ENCODE data around the gene SGMS1.

The SGMS1 gene

GRCh38 chr10:50593523-50594376 lies 30.0 kb downstream of the SGMS1 start:
- TF ChIP-seq CTCF (IDR thresholded peaks at IDR 0.05; ENCODE audit: low read depth, low read length, missing control alignments), result no peak
- DNase-seq, result peak; percentile 73
- Histone ChIP-seq H3K27me3 (replicated peaks) (no peaks in the 10 kb centered on the region), H3K27ac (peak overlapping the region; percentile 46), H3K36me3 (replicated peaks) (no peaks in the 10 kb centered on the region), H3K4me3 (ENCODE audit: low read depth, low read length) (no peak overlapping the region)
- in situ Hi-C loops (cut with HindIII; ENCODE audit: low pct_ligation_motif_present, low sequenced_read_pairs), result no loop called here

- TF ChIP-seq CTCF (IDR thresholded peaks at IDR 0.05; ENCODE audit: low read depth, low read length, missing control alignments), result no peak
- Histone ChIP-seq H3K36me3 (replicated peaks) (no peaks in the 10 kb centered on the region), H3K27me3 (replicated peaks) (no peaks in the 10 kb centered on the region), H3K27ac (no peak overlapping the region), H3K4me3 (ENCODE audit: low read depth, low read length) (no peak overlapping the region)
- in situ Hi-C loops (cut with HindIII; ENCODE audit: low pct_ligation_motif_present, low sequenced_read_pairs), result no loop called here
- DNase-seq, result no peak
Measured at GRCh38 chr10:50592961-50593418, 30.8 kb downstream of the SGMS1 start.

- H3K36me3 ChIP-seq (replicated peaks), result no peaks in the 10 kb centered on the region
- H3K27me3 ChIP-seq (replicated peaks), result no peaks in the 10 kb centered on the region
- DNase-seq, result no peak
- TF ChIP-seq CTCF (IDR thresholded peaks at IDR 0.05; ENCODE audit: low read depth, low read length, missing control alignments), result no peak
- no peak overlapping the region for H3K27ac ChIP-seq
- in situ Hi-C loops (cut with HindIII; ENCODE audit: low pct_ligation_motif_present, low sequenced_read_pairs), result no loop called here
- H3K4me3 ChIP-seq (ENCODE audit: low read depth, low read length), result no peak overlapping the region
Measured at GRCh38 chr10:50590935-50591334, 32.8 kb downstream of the SGMS1 start.

DNA sequence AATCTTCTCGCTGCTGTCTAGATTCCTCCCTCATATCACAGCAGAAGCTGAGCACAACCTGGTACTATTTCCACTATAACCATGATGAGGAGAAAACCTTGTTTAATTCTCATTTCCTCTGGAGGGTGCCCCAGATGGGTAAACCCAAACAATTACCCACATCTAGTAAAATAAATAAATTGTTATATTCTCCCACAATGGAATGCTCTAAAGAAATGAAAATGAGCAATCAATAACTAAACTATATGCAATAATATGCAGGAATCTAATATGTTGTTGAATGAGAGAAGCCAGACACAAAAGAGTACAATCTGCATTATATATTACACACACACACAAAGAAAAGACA lies 37.0 kb downstream of the SGMS1 start:
- no peaks in the 10 kb centered on the region for H3K36me3 ChIP-seq (replicated peaks)
- H3K4me3 ChIP-seq (ENCODE audit: low read depth, low read length), result no peak overlapping the region
- in situ Hi-C loops (cut with HindIII; ENCODE audit: low pct_ligation_motif_present, low sequenced_read_pairs), result no loop called here
- no peak for DNase-seq
- peak overlapping the region; percentile 46 for H3K27ac ChIP-seq
- TF ChIP-seq CTCF (IDR thresholded peaks at IDR 0.05; ENCODE audit: low read depth, low read length, missing control alignments), result no peak
- no peaks in the 10 kb centered on the region for H3K27me3 ChIP-seq (replicated peaks)

DNA sequence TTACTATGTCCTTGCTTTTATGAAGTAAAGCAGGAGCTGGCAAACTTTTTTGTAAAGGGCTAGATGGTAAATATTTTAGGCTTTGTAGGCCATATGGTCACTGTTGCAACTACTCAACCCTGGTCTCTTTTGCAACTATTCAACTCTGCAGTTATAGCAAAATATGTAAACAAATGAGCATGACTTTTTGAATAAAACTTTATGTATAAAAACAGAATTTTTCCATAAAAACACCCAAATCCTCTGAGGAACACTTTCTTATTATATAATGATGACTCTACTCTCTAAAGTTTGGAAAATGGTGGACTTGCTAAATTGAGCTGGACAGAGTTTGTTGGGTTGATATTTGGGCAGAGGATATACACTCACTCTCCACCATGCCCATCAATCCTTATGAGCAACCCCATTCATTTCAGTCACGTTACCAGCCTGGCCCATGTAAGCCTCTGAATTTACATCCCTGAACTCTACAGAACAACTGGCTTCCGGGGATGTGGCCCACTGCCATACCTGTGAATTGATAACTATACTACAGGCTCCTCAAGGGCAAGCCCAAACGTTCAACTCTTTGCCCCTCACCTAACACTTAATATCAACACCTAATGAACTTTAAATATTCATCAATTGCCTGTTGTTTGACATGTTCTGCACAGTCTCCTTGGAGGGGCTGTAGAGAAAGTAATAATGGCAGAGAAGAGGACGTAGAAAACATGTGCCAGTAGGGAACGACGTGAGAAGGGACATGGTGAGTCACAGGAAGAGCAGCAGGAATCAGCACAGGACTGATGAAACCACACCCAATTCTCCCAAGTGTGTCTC lies 37.6 kb downstream of the SGMS1 start:
- H3K4me3 ChIP-seq (ENCODE audit: low read depth, low read length), result no peak overlapping the region
- H3K27ac ChIP-seq, result peak overlapping the region; percentile 46
- peak; percentile 75 for DNase-seq
- H3K36me3 ChIP-seq (replicated peaks), result no peaks in the 10 kb centered on the region
- no peak for TF ChIP-seq CTCF (IDR thresholded peaks at IDR 0.05; ENCODE audit: low read depth, low read length, missing control alignments)
- in situ Hi-C loops (cut with HindIII; ENCODE audit: low pct_ligation_motif_present, low sequenced_read_pairs), result no loop called here
- H3K27me3 ChIP-seq (replicated peaks), result no peaks in the 10 kb centered on the region

All from brain microvascular endothelial cell (primary cell).